Umbilical cord (tissue), 2 donors: ENCODE data around the gene TMEM156. TPM values are rescaled to one million over a fixed set of nuclear protein-coding genes. Genes with fewer than 3 reads are reported as not detected.

ENCODE experiments used
- DNase-seq: peaks from one replicate; pipeline ENCODE4 v3.0.0-alpha.2; 2015; ENCODE audit warnings: low spot score
- total RNA-seq: library from RNA; depleted of rRNA; stranded (reverse); fragments of >200 nt; gene quantifications from one replicate; pipeline ENCODE4 v1.2.3, GENCODE V29; 2014; ENCODE audit warnings: low replicate concordance; ENCODE audit not compliant: insufficient read depth

Gene TMEM156
- total RNA-seq, 1 donor from 2014 or later: 1.2 TPM

DNA sequence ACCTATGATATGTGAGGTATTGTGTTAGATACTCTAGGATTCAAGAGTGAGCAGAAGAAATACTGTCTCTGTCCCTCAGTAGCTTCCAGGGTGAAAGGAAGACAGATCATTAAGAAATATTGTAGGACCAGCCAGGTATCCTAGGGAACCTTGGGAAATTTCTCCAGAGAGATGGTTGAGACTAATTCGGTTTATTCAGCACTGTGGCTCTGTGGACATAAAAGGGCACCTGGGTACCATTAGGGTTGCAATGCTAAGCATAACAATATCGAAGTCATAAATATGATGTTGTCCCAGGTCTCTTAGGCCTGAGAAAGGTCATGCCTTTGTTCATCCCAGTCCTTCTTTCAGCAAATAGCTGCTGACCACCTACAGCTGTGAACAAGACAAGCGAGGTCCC lies 103.6 kb downstream of the TMEM156 start:
- DNase-seq: no peak

DNA sequence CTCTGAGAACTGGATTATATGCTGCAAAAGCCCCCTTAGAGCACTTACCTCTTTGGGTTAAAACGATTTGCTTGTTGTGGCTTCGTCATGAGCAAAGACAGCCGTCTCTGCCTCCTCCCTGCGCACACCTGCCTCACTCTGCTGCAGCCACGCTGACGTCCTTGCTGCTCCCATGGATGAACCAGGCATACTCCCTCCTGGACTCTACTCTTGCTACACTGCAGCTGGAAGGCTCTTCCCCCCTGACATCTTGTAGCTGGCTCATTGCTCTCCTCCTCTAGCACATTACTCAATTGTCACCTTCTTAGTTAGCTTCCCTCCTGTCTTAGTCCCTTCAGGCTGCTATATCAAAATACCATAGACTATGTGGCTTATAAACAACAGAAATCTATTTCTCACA lies 105.3 kb downstream of the TMEM156 start:
- no peak for DNase-seq

DNA sequence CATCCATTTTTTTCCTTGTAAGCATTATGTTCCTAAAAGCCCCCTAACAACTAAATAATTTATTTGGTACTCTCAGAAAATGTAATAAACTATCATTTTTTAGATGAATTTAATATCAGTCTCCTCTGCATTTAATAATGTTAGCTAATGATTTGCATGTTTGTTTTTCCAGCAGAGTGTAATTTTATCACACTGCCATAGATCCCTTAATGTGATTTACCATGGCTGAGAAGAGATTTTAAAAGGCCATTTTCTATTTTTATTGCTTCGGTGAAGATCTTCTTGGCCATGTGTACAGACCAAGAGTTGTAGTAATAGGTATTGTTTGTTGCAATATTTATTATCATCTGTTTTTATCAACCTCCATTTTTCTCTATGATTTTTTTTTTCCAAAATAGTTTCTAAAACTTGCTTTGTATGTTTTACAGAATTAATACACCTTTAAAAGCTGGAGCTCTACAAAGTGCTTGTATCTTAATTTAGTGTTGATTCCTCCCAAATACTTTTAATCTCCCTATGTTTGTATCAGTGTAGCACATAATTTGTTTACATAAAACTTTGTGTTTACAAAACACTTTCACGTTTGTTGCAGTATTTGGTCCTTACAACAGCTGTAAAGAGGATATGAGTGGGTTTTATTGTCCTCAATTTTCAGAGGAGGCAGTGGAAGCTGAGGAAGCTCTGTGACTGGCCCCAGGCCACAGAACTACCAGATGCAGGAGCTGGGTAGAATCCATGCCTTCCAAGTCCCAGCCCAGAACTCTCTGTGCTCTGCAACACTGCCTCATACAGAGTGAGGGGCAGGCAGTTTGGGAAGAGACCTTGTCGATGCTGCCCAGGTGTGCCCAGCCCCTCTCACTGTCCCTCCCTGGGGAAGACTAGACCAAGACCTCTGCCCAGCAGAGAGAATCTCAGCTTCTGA lies 106.5 kb downstream of the TMEM156 start:
- DNase-seq: no peak

DNA sequence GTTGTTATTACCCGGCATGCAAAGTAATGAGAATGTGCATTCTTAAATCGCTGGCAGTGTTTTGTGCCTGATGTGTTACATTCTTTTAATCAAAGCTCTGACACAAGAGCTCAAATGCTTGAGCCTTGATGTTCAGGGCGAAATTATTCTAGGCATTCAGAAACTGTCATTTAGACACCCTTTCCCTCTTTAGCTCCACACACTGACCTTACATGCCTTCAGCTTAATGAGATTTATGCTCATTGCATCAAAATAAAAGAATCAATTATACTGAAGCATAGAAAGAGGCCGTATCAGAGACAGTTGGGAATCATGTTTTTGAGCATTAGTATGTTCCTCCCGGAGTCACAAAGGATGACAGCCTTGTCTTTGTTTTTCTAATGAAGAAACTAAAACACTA lies 107.9 kb downstream of the TMEM156 start:
- no peak for DNase-seq

GRCh38 chr4:38923746-38924145 lies 108.5 kb downstream of the TMEM156 start:
- no peak for DNase-seq

GRCh38 chr4:38921151-38921550 lies 111.1 kb downstream of the TMEM156 start:
- DNase-seq: no peak

- no peak for DNase-seq
Observed at GRCh38 chr4:38920677-38921076, 111.5 kb downstream of the TMEM156 start.

- no peak for DNase-seq
Observed at GRCh38 chr4:38920186-38920585, 112.0 kb downstream of the TMEM156 start.

- DNase-seq: no peak
Observed at GRCh38 chr4:38919494-38919893, 112.7 kb downstream of the TMEM156 start.

DNA sequence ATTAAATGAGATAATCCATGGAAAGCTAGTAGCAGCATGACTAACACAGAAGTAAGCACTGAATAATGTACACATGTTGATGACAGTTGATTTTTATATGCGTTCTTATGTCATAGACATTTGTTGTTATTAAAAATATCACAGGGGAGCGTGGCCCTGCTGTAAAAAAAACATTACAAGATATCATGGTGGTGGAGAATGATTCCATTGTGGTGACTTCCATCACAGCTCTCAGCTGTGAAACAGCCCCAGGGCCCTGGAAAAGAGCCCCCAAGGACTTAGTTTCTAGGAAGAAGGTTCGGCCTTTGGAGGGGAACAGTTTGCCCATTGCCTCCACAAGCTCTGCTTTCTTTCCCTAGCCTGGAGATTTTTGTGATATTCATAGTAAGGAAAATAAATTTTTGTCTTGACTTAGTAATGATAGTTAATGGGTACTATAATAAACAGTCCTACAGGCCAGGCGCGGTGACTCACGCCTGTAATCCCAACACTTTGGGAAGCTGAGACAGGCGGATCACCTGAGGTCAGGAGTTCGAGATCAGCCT lies 114.7 kb downstream of the TMEM156 start:
- no peak for DNase-seq

Other genes with a start within 250 kb of the TMEM156 start
- gene TLR10, start 249.4 kb downstream of the TMEM156 start, total RNA-seq: 2.9 TPM
- gene TLR1, start 227.6 kb downstream of the TMEM156 start, total RNA-seq: 27.9 TPM
- gene TLR6, start 175.6 kb downstream of the TMEM156 start, total RNA-seq: 13.5 TPM
- gene FAM114A1, start 164.6 kb downstream of the TMEM156 start, total RNA-seq: 198 TPM
- gene KLHL5, start 29.8 kb upstream of the TMEM156 start, total RNA-seq: 30.8 TPM
- 106 TPM for gene WDR19, start 150.1 kb upstream of the TMEM156 start, total RNA-seq